ENCODE data around the gene TBC1D1. TPM values are rescaled to one million over a fixed set of nuclear protein-coding genes. Genes with fewer than 3 reads are reported as not detected.

Gene TBC1D1
- total RNA-seq, 1 experiment from 2014 or later, result 97.1 TPM

DNA sequence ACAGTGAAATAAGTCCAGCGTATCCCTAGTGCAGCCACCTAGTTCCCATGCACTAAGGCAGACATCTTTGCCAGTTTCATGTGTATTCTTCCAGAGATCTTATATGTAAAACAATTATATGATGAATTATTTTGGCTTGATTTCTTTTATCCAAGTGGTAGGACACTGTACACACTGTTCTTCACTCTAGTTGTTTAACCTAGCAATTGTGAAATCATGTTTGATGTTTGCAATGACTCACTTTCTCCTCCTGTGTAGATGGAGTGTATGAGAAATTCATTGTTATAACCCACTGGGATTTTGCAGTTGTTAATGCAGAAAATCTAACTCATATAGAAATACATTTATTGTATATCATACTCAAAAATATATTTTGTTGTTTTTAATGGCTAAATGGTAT lies 17.5 kb upstream of the TBC1D1 start:
- Histone ChIP-seq H3K9me3 (replicated peaks) (no peaks in the 10 kb centered on the region), H3K27me3 (replicated peaks) (no peaks in the 10 kb centered on the region), H3K4me3 (no peak overlapping the region), H3K36me3 (no peaks in the 10 kb centered on the region), H3K4me1 (replicated peaks) (no peaks in the 10 kb centered on the region), H3K27ac (no peak overlapping the region)
- no peak for DNase-seq (ENCODE audit: low read depth in 1 of 2, low spot score in 2 of 2)

GRCh38 chr4:37876156-37876555 lies 14.7 kb upstream of the TBC1D1 start:
- DNase-seq (ENCODE audit: low read depth in 1 of 2, low spot score in 2 of 2), result no peak
- H3K4me3 ChIP-seq, result no peak overlapping the region
- no peaks in the 10 kb centered on the region for H3K4me1 ChIP-seq (replicated peaks)
- H3K36me3 ChIP-seq, result no peaks in the 10 kb centered on the region
- no peaks in the 10 kb centered on the region for H3K9me3 ChIP-seq (replicated peaks)
- no peak overlapping the region for H3K27ac ChIP-seq
- H3K27me3 ChIP-seq (replicated peaks), result no peaks in the 10 kb centered on the region

GRCh38 chr4:37879365-37879764 lies 11.5 kb upstream of the TBC1D1 start:
- no peaks in the 10 kb centered on the region for H3K27me3 ChIP-seq (replicated peaks)
- no peaks in the 10 kb centered on the region for H3K36me3 ChIP-seq
- DNase-seq (ENCODE audit: low read depth in 1 of 2, low spot score in 2 of 2), result no peak
- H3K4me1 ChIP-seq (replicated peaks), result no peaks in the 10 kb centered on the region
- H3K4me3 ChIP-seq, result no peak overlapping the region
- H3K27ac ChIP-seq, result no peak overlapping the region
- H3K9me3 ChIP-seq (replicated peaks), result no peaks in the 10 kb centered on the region

DNA sequence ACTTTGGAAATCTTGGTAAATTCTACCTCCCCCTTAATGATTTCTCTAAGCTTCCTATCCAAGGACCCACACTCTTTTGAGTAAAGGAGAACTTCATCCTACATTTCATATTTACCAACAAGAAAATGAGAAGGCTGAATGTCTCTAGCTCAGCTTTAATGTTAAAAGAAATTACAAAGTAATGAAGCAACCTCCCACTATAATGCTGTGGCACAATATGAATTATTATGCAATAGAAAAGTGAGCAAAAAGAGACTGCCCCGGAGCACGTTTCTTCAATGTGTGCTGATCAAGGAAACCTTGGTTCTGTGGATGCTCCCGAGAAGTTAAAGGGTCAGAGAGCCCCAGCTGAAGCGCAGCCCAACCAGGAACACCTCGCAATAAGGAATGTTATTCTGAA lies 9.1 kb upstream of the TBC1D1 start:
- Histone ChIP-seq H3K4me3 (no peak overlapping the region), H3K4me1 (replicated peaks) (no peaks in the 10 kb centered on the region), H3K36me3 (no peaks in the 10 kb centered on the region), H3K27ac (no peak overlapping the region), H3K27me3 (replicated peaks) (no peaks in the 10 kb centered on the region), H3K9me3 (replicated peaks) (no peaks in the 10 kb centered on the region)
- no peak for DNase-seq (ENCODE audit: low read depth in 1 of 2, low spot score in 2 of 2)

GRCh38 chr4:37882665-37883296 lies 8.1 kb upstream of the TBC1D1 start:
- Histone ChIP-seq H3K36me3 (no peaks in the 10 kb centered on the region), H3K27me3 (replicated peaks) (no peaks in the 10 kb centered on the region)
- no peak for DNase-seq (ENCODE audit: low read depth in 1 of 2, low spot score in 2 of 2)

DNA sequence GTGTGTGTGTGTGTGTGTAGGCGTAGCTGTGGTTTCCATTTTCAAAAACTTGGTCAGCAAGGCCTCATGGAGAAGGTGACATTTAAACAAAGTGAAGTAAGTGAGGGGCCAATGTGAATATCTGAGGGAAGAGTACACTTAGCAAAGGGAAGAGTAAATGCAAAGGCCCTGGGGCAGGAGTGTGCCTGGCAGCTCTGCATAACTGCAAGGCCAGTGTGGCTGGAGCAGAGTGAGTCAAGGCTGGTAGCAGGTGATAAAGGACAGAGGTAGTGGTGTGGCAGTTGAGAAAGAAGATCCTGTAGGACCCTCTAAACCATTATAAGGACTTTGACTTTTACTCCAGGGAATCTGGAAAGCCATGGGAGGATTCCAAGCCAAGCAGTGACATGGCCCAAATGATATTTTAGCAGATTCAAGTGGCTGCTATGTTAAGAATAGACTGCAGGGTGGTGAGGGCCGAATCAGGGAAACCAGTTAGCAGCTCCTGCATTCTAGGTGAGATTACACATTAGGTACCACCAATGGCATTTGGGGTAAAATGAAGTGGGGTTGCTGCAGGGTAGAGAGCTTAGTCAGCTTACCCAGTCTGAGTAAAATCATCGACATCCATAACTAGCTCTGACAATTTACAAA lies 5.9 kb upstream of the TBC1D1 start:
- peaks cover under 1% of the 10 kb centered on the region; the same call in 1 of the 2 replicates for H3K27me3 ChIP-seq (replicated peaks)
- no peak for DNase-seq (ENCODE audit: low read depth in 1 of 2, low spot score in 2 of 2)

More at GRCh38 chr4:37882665-37883296, 8.1 kb upstream of the TBC1D1 start:
- H3K4me1 ChIP-seq (replicated peaks), result no peaks in the 10 kb centered on the region
- no peak overlapping the region for H3K27ac ChIP-seq
- H3K9me3 ChIP-seq (replicated peaks), result no peaks in the 10 kb centered on the region
- H3K4me3 ChIP-seq, result no peak overlapping the region

GRCh38 chr4:37885496-37885895 lies 5.4 kb upstream of the TBC1D1 start:
- Histone ChIP-seq H3K27me3 (replicated peaks) (peaks cover 5% of the 10 kb centered on the region; the same call in 1 of the 2 replicates), H3K9me3 (replicated peaks) (no peaks in the 10 kb centered on the region), H3K4me1 (replicated peaks) (no peaks in the 10 kb centered on the region), H3K36me3 (no peaks in the 10 kb centered on the region), H3K27ac (no peak overlapping the region), H3K4me3 (no peak overlapping the region)
- DNase-seq (ENCODE audit: low read depth in 1 of 2, low spot score in 2 of 2), result no peak

More for the DNA sequence above, 5.9 kb upstream of the TBC1D1 start:
- no peak overlapping the region for H3K4me3 ChIP-seq
- no peaks in the 10 kb centered on the region for H3K4me1 ChIP-seq (replicated peaks)
- no peak overlapping the region for H3K27ac ChIP-seq
- no peaks in the 10 kb centered on the region for H3K36me3 ChIP-seq
- H3K9me3 ChIP-seq (replicated peaks), result no peaks in the 10 kb centered on the region

DNA sequence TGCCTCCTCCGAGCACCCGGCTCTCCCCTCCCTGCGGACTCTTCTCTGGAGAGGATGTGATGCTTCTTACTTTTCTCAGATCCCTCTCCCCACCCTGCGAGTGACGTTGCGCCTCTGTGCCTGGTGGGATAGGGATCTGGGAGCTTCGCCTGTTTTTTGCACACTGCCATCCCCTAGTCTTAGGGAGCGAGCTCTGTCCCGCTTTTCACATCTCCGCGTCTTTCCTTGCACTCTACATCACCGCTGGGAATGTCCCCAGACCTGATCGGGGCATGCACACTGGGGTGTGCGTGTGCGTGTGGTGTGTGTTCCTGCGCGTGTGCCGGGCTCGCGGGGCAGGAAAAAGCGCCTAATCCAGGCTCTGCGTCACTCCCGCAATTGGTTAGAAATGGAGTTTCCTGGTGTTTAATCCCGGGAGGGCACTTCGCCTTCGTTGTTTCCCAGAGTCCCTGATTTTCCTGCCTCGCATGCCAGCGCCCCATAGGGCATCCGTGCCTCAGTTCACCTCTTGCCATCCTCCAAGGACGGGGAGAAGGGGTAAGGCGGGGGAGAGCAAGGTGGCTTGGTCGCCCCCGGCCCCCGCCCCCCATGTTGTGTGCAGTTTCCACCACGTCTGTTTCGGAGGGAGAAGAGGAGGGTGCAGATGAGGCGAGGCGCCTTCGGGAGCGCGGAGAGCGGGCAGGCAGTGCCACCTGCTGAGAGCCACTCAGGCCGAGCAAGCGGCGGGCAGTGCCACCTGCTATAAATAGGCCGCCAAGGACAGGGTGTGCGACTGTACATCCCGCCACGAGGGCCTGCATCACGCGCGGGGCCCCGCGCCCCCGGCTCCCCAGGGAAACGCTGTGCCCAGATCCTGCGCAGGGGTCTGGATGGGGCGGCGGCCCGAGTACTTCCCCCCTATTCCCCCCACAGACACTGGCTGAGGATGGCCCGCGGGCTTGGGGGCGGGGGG lies 759 bp upstream of the TBC1D1 start:
- Histone ChIP-seq H3K27me3 (replicated peaks) (peaks cover 6% of the 10 kb centered on the region; the same call in 1 of the 2 replicates), H3K27ac (no peak overlapping the region), H3K36me3 (no peaks in the 10 kb centered on the region), H3K4me3 (no peak overlapping the region), H3K4me1 (replicated peaks) (no peaks in the 10 kb centered on the region), H3K9me3 (replicated peaks) (no peaks in the 10 kb centered on the region)
- no peak for DNase-seq (ENCODE audit: low read depth in 1 of 2, low spot score in 2 of 2)

DNA sequence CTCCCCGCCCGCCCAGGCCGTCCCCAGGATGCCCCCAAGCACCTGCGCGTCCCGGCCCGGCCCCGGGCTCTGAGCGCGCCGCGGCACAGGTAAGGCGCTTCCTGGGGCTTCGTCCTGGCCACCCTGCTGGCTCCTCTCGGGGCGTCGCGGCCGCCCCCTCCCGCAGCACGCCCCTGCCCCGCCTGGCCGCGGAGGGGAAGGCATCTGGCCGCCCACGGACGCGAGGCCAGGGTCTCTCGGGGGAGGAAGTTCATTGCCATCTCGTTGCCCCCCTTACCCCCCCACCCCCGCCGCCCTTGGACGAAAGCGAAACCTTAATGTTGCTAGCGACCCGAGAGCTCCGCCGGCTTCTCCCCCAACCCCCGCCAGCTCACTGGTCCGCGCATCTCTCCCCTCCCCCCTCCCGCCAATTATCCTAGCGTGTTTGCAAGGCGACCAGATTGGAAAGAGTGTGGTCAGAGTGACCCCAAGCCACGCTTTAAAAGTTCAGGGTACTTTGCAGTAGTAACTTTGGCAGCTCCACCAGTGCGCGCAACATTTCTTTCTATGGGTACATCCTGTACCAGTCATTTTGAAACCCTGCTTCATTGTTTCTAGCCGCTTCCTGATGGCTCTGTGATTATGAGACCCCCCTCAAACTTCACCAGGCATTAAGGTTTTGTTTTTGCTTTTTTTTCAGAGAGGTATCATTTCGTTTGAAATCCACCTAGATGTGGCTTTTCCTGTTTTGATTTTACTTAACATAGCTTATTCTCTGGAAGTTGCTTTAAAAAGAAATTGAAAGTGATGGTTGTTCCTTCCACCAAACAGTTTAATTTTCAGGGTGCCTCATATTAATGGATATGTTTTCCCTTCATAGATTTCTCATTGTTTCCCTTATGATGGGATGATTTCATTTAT lies 626 bp downstream of the TBC1D1 start:
- H3K27ac ChIP-seq, result no peak overlapping the region
- no peaks in the 10 kb centered on the region for H3K9me3 ChIP-seq (replicated peaks)
- H3K4me3 ChIP-seq, result peak overlapping the region; percentile 42
- no peaks in the 10 kb centered on the region for H3K4me1 ChIP-seq (replicated peaks)
- no peak for DNase-seq (ENCODE audit: low read depth in 1 of 2, low spot score in 2 of 2)
- H3K27me3 ChIP-seq (replicated peaks), result peaks cover 6% of the 10 kb centered on the region; the same call in 1 of the 2 replicates
- no peaks in the 10 kb centered on the region for H3K36me3 ChIP-seq

DNA sequence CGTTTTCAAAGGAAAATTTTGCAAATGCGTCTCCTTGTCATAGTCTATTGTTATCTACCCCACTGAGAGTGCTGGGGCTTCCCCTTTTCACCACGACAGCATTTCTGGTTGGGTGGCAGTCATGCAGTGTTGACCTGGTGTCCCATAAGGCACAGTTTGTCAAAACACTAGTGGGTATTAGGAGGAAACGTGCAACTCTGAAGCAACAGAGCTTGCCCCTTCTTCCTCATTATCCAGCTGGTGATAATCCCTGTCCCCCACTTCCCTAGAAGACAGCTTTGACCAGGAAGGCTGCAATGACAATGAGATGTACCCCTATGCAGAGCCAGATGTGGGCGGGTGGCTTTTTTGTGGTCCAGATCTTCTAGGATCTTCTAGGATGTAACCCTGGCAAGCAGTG lies 1.8 kb downstream of the TBC1D1 start:
- no peak for DNase-seq (ENCODE audit: low read depth in 1 of 2, low spot score in 2 of 2)
- H3K9me3 ChIP-seq (replicated peaks), result no peaks in the 10 kb centered on the region
- no peak overlapping the region for H3K4me3 ChIP-seq
- H3K27me3 ChIP-seq (replicated peaks), result peaks cover 6% of the 10 kb centered on the region; the same call in 1 of the 2 replicates
- no peaks in the 10 kb centered on the region for H3K36me3 ChIP-seq
- H3K27ac ChIP-seq, result no peak overlapping the region
- H3K4me1 ChIP-seq (replicated peaks), result no peaks in the 10 kb centered on the region

DNA sequence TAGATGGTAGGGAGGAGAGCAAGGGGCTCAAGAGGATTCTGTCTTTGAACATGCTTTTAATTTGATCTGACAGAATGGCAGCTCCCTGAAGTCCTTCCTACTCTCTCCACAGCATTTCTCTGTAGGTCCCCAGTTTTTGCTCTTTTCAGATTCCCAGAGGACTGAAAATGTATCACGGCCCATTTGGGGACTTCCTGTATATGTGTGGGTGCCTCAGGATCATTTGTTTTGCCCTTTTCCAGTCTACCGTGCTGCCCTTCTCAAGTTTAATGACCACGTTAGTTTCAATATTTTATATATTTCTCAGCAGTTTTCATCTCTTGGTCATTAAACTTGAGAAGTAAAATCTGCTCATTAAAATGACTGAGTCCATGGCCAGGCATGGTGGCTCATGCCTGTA lies 2.3 kb downstream of the TBC1D1 start:
- Histone ChIP-seq H3K27ac (no peak overlapping the region), H3K4me3 (no peak overlapping the region), H3K9me3 (replicated peaks) (no peaks in the 10 kb centered on the region), H3K4me1 (replicated peaks) (no peaks in the 10 kb centered on the region), H3K27me3 (replicated peaks) (peaks cover 6% of the 10 kb centered on the region; the same call in 1 of the 2 replicates), H3K36me3 (no peaks in the 10 kb centered on the region)
- DNase-seq (ENCODE audit: low read depth in 1 of 2, low spot score in 2 of 2), result no peak

DNA sequence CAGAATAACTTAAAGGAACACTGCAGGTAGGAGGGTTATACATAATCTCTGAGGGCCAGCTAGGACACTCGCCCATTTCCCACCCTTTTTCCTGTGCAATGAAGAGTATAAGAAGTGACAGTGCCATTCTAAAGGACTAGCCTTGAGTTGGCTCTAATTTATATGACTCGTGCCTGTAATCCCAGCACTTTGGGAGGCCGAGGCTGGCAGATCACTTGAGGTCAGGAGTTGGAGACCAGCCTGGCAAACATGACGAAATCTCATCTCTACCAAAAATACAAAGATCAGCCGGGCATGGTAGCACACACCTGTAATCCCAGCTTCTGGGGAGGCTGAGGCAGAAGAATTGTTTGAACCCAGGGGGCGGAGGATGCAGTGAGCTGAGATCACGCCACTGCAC lies 4.4 kb downstream of the TBC1D1 start:
- no peak overlapping the region for H3K4me3 ChIP-seq
- no peaks in the 10 kb centered on the region for H3K9me3 ChIP-seq (replicated peaks)
- no peak overlapping the region for H3K27ac ChIP-seq
- no peaks in the 10 kb centered on the region for H3K36me3 ChIP-seq
- no peaks in the 10 kb centered on the region for H3K4me1 ChIP-seq (replicated peaks)
- no peak for DNase-seq (ENCODE audit: low read depth in 1 of 2, low spot score in 2 of 2)
- peaks cover 3% of the 10 kb centered on the region; the same call in 1 of the 2 replicates for H3K27me3 ChIP-seq (replicated peaks)

GRCh38 chr4:37896206-37896860 lies 5.4 kb downstream of the TBC1D1 start:
- Histone ChIP-seq H3K9me3 (replicated peaks) (no peaks in the 10 kb centered on the region), H3K36me3 (no peaks in the 10 kb centered on the region), H3K4me1 (replicated peaks) (no peaks in the 10 kb centered on the region), H3K27ac (no peak overlapping the region), H3K27me3 (replicated peaks) (no peaks in the 10 kb centered on the region), H3K4me3 (no peak overlapping the region)
- DNase-seq (ENCODE audit: low read depth in 1 of 2, low spot score in 2 of 2), result no peak

All from SJSA1 (cell line).